ENCODE data around the gene LYPD6.
"Not testable (repeated sequence)": the region's sequence is repeated elsewhere in the genome, so short reads cannot be mapped to it uniquely, and the experiment has no call there.

Gene LYPD6

DNA sequence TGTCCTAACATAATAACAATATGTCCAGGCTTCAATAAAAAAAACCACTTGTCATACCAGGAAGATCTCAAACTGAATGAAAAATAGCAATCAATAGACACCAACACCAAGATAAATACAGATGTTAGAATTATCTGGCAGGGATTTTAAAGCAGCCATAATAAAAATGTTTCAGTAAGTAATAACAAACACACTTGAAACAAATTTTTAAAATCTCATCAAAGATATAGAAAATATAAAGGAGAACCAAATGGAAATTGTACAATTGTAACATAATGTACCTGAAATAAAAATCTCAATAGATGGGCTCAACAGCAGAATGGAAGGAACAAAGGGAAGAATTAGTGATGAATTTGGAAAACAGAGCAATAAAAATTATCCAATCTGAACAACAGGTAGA is 128.1 kb downstream of the LYPD6 start:
- no peak for DNase-seq

DNA sequence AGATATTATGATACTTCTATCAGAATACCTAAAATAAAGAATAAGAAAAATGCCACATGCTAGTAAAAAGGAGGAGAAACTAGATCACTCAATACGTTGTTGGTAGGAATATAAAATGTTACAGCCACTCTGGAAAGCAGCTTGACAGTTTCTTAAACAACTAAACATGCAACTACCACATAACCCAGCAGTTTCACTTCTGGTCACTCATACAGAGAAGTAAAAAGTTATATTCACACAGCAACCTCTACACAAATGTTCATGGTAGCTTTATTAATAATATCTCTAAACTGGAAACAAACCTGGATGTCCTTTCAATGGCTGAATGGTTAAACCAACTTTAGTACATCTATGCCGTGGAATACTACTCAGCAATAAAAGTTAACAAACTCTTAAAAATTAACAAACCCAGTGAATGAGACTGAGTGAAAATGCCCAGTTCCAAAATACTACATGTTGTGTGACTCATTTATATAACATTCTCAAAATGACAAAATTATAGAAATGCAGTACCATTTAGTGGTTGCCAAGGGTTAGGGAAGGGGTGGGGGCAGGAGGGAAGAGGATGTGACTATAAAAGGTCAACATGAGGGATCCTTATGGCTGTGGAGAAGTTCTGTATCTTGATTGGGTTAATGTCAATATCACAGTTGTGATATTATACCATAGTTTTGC is 133.1 kb downstream of the LYPD6 start:
- DNase-seq, result no peak

- DNase-seq, result no peak
Observed at GRCh38 chr2:149464396-149464795, 134.0 kb downstream of the LYPD6 start.

DNA sequence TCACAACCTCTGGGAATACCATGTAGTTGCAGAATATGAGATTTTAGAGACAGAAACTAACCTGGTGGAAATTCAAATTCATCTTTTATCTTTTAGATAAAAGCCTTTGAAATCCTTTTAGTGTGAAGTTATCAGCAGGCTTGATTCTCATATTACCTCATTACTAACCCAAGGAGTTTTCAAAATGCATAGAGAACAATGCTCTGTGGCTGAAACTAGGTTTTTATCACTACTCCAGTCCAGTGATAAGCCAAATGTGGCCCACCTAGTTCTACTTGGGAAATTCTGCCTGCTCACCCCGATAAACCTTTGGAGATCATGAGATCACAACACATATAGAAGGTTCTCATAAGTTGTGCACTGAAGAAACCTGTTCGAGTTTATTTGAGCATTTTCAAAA is 135.5 kb downstream of the LYPD6 start:
- no peak for DNase-seq

DNA sequence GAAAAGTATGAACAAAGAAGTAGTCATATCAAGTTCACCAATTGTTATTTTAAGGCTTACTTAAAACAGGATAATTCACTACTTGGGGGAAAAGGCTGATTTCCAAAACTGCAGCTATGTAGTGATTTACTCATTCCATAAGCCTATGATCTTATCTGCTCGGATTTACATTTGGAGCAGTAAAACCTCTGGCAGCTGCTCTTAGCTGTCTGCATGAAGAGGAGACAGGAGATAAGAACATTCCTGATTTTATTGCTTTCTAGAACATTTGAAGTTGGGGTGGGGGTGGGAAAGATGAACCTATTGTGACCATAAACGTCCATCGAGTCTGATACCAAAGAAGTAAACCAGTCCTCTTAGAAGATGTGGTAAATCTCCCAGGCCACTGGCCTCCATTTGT is 136.2 kb downstream of the LYPD6 start:
- DNase-seq, result no peak

DNA sequence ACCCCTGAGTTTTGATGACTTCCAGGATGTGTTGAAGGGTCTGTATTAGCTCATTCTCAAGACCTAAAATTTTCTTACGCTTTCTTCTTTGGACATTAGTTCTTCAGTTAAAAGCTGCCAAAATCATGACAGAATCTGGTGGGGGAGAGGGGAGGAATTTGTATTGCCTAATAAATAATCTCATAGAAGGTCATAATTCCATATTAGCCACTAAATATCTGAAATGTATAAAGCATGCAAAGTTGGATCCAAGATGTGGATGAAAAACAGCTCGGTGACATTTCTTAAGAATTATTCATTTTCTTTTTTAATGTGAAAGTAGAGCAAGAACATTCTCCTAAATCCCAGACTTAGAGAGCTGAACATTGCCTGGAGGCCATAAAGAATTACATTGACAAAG is 137.0 kb downstream of the LYPD6 start:
- DNase-seq, result no peak

- no peak for DNase-seq
Observed at GRCh38 chr2:149468636-149469035, 138.2 kb downstream of the LYPD6 start.

- no peak for DNase-seq
Observed at GRCh38 chr2:149470046-149470445, 139.7 kb downstream of the LYPD6 start.

GRCh38 chr2:149472413-149472812 is 142.0 kb downstream of the LYPD6 start:
- DNase-seq, result no peak

- DNase-seq, result no peak
Observed at GRCh38 chr2:149473068-149473467, 142.7 kb downstream of the LYPD6 start.

GRCh38 chr2:149473521-149473920 is 143.1 kb downstream of the LYPD6 start:
- no peak for DNase-seq

GRCh38 chr2:149483004-149483605 is 152.7 kb downstream of the LYPD6 start:
- no peak for DNase-seq

GRCh38 chr2:149486664-149487063 is 156.3 kb downstream of the LYPD6 start:
- no peak for DNase-seq

DNA sequence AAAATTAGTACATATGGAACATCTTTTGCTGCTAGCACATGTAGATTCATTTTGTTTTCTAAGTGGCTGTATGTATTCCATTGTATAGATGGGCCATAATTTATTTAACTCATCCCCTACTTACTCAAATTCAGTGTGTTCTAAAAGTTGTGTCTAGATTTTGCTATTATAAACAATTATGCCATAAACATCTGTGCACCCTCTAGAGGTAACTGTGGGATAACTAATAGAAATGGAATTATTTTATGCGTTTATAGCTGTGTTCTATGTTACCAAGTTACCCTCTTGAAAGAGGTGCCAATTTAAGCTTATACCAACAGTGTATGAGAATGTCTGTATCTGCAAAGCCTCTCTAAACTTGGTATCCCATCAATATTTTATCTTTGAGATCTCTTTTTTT is 156.8 kb downstream of the LYPD6 start:
- DNase-seq, result no peak

GRCh38 chr2:149488706-149489440 is 158.5 kb downstream of the LYPD6 start:
- DNase-seq, result peak in 2 of 14 donors; percentile 12 to 28

GRCh38 chr2:149489452-149489851 is 159.1 kb downstream of the LYPD6 start:
- peak in 4 of 14 donors; percentile 11 to 28 (median 14) for DNase-seq

DNA sequence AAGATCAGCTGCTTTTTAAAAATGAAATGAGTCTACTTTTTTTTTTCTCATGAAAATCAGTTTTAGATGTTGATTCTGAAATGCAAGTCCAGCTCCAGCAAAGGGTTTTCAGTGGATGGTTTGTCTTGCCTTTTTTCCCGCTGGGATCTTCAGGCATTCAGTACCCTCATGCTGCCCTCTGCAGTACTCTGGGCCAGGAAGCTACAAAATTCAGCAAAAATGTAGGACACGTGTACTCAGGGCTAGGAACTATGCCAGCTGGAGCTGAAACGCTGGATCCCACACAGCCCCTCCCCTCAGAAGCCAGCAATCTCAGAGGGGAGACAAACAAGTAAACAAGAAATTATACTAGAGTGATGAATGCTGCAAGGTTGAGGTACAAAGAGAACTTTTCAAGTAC is 159.9 kb downstream of the LYPD6 start:
- DNase-seq, result peak in 6 of 14 donors; percentile 4 to 25 (median 14)

DNA sequence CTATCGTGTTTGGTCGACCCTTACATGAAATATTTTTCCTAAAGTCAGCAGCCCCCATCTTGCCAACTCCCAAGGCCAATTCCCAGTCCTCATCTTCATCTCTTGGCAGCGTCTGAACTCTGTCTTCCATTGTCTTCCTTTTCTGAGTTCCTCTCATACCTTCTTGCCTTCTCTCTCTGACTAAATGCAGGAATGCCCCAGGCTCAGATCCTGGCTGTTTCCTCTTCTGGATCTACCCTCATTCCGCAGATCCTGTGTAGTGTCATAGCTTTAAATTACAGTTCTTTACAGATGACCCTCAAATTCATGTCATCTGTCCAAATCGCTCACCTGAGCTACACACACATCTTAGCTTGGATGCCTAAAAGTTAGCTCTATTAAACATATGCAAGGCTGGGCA is 162.5 kb downstream of the LYPD6 start:
- DNase-seq, result no peak

DNA sequence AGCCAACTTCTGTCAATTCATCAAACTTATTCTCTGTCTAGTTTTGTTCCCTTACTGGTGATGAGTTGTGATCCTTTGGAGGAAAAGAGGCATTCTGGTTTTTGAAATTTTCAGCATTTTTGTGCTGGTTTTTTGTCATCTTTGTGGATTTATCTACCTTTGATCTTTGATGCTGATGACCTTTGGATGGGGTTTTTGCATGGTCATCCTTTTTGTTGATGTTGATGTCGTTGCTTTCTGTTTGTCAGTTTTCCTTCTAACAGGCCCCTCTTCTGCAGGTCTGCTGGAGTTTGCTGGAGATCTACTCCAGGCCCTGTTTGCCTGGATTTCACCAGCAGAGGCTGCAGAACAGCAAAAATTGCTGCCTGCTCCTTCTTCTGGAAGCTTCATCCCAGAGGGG is 168.8 kb downstream of the LYPD6 start:
- not testable (repeated sequence) for DNase-seq

GRCh38 chr2:149506808-149507207 is 176.4 kb downstream of the LYPD6 start:
- not testable (repeated sequence) for DNase-seq

- no peak for DNase-seq
Observed at GRCh38 chr2:149507974-149508373, 177.6 kb downstream of the LYPD6 start.

- DNase-seq, result no peak
Observed at GRCh38 chr2:149513461-149513860, 183.1 kb downstream of the LYPD6 start.

Measured in C1 segment of cervical spinal cord (tissue), 14 donors.